Karpas-422 (cell line): Measurements from ENCODE around the gene SH3TC1. TPM values are rescaled to one million over a fixed set of nuclear protein-coding genes. Genes with fewer than 3 reads are reported as not detected.

Source experiments
- DNase-seq: peaks from one replicate; pipeline ENCODE4 v3.0.0-alpha.2; 2015
- H2AFZ ChIP-seq: fragments of 200-600 bp; sonication (generic); 2 replicates; pipeline ENCODE4 v1.6.1; 2014; ENCODE audit warnings: antibody characterized with exemption, low read length, mixed read lengths
- H3K27ac ChIP-seq: fragments of 200-600 bp; sonication (generic); 2 replicates; pipeline ENCODE4 v1.5.1; 2014; ENCODE audit warnings: mild to moderate bottlenecking, low read length, moderate library complexity
- H3K27me3 ChIP-seq: fragments of 200-600 bp; sonication (generic); 2 replicates; pipeline ENCODE4 v1.6.1; 2014; ENCODE audit warnings: low read length, mixed read lengths
- H3K36me3 ChIP-seq: fragments of 200-600 bp; sonication (generic); 2 replicates; pipeline ENCODE4 v1.6.1; 2014; ENCODE audit warnings: low read length, mixed read lengths; ENCODE audit not compliant: insufficient read depth
- H3K4me1 ChIP-seq: fragments of 200-600 bp; sonication (generic); 2 replicates; pipeline ENCODE4 v1.6.1; 2014; ENCODE audit warnings: mild to moderate bottlenecking, low read length, mixed read lengths
- H3K4me2 ChIP-seq: fragments of 200-600 bp; sonication (generic); 2 replicates; pipeline ENCODE4 v1.6.1; 2014; ENCODE audit warnings: low read length, low read depth, mild to moderate bottlenecking; ENCODE audit not compliant: poor library complexity, severe bottlenecking
- H3K4me3 ChIP-seq: fragments of 200-600 bp; sonication (generic); 2 replicates; pipeline ENCODE4 v1.5.1; 2014; ENCODE audit warnings: mild to moderate bottlenecking, antibody characterized with exemption, low read length, mixed read lengths
- H3K79me2 ChIP-seq: fragments of 200-600 bp; sonication (generic); 2 replicates; pipeline ENCODE4 v1.6.1; 2014; ENCODE audit warnings: mild to moderate bottlenecking, low read length, mixed read lengths
- H3K9ac ChIP-seq: fragments of 200-600 bp; sonication (generic); 2 replicates; pipeline ENCODE4 v1.6.0; 2014; ENCODE audit warnings: low read length
- H3K9me2 ChIP-seq: fragments of 200-600 bp; sonication (generic), shearing (Covaris generic); replicated peaks from 2 replicates; pipeline ENCODE4 v1.6.0; 2014; ENCODE audit warnings: mild to moderate bottlenecking, low read length, moderate library complexity; ENCODE audit not compliant: insufficient read depth
- H3K9me3 ChIP-seq: fragments of 300-700, 200-600 bp; sonication (generic); 2 replicates; pipeline ENCODE4 v1.6.1; 2014; ENCODE audit warnings: low read length, mixed read lengths
- H4K20me1 ChIP-seq: fragments of 200-600 bp; sonication (generic); 2 replicates; pipeline ENCODE4 v1.6.1; 2014; ENCODE audit warnings: mild to moderate bottlenecking, antibody characterized with exemption, low read length, low read depth; ENCODE audit not compliant: insufficient read depth
- total RNA-seq: library from RNA; depleted of rRNA; stranded (reverse); fragments of >200 nt; shearing (Covaris generic); gene quantifications from 2 replicates; pipeline ENCODE4 v1.2.3, GENCODE V29; 2014; ENCODE audit warnings: low replicate concordance

SH3TC1 gene
- total RNA-seq, 1 experiment from 2014 or later, result 6.9 TPM

DNA sequence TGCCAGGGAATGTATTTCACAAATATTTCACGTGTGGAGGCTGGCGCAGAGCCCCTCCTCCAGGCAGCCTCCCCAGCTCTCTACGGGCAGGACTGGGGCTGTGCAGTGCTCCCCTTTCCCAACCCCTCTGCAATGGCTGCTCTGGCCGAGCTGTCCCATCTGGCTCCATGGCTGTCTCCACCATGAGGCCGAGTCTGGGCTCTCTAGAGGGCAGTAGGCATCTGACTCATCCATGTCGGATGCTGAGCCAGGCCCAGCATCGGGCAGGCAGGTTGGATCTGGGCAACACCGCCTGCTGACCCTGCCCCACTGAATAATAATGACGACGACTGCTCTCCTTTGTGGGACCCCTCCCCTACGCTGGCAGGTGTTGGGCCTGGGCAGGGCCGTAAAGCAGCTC is 11.0 kb upstream of the SH3TC1 start:
- no peak overlapping the region for H2AFZ ChIP-seq
- H4K20me1 ChIP-seq, result no peaks in the 10 kb centered on the region
- no peak overlapping the region for H3K9ac ChIP-seq

GRCh38 chr4:8188743-8189550 is 10.1 kb upstream of the SH3TC1 start:
- DNase-seq, result no peak
- H2AFZ ChIP-seq, result no peak overlapping the region
- no peak overlapping the region for H3K4me3 ChIP-seq
- H3K9me3 ChIP-seq, result no peaks in the 10 kb centered on the region
- H3K27ac ChIP-seq, result no peak overlapping the region
- H3K4me1 ChIP-seq, result peaks cover 3% of the 10 kb centered on the region; the same call in 1 of the 2 replicates
- no peaks in the 10 kb centered on the region for H3K27me3 ChIP-seq
- no peaks in the 10 kb centered on the region for H3K36me3 ChIP-seq
- no peak overlapping the region for H3K9ac ChIP-seq
- no peaks in the 10 kb centered on the region for H3K9me2 ChIP-seq
- H3K79me2 ChIP-seq, result no peaks in the 10 kb centered on the region
- H3K4me2 ChIP-seq, result no peak overlapping the region
- no peaks in the 10 kb centered on the region for H4K20me1 ChIP-seq

More for the DNA sequence above, 11.0 kb upstream of the SH3TC1 start:
- H3K9me2 ChIP-seq, result no peaks in the 10 kb centered on the region
- no peaks in the 10 kb centered on the region for H3K36me3 ChIP-seq
- no peaks in the 10 kb centered on the region for H3K9me3 ChIP-seq
- no peaks in the 10 kb centered on the region for H3K27me3 ChIP-seq
- DNase-seq, result no peak
- H3K79me2 ChIP-seq, result no peaks in the 10 kb centered on the region
- H3K4me1 ChIP-seq, result peaks cover 3% of the 10 kb centered on the region; the same call in 1 of the 2 replicates
- H3K4me3 ChIP-seq, result no peak overlapping the region
- no peak overlapping the region for H3K4me2 ChIP-seq
- H3K27ac ChIP-seq, result no peak overlapping the region

DNA sequence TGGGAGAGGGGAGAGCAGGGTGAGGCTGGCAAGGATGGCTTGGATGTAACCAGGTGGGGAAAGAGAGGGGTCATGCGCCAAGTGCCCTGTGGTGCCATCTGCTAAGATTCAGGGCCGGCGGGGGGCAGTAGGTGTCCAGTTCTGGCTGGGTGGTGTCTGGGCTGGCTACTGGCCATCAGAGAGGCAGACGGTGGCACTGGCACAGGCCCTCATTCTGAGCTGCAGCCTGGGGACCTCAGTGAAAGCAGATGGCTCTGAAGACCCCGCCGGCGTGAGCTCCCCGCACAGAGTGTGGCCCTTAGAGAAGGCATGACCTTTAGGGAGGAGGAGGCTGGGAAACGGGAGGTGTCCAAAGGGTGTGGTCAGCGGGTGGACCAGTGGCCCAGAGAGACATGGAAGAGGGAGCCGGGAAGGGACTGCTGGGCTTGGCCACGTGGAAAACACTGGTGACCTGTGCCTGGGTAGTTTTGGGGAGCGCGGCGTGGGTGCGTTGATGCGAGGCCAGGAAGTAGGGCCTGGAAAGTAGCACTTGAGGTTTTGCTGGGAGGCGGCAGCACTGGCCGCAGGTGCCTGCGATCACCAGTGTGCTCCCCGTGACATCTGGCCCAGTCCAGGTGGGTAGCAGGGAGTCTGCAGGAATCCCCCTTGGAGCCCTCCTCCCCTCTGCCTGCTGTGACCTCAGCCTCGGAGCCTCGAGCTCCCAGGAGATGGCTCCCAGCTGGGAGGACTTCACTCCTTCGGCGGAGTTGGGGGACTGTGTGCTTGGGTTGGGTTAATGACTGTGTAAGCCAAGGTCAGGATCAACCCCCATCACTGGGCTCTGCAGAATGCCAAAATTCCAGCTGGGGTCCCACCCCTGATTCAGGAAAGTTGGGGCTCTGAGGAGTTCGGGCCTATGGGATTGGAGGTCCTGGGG is 9.3 kb upstream of the SH3TC1 start:
- no peaks in the 10 kb centered on the region for H3K9me3 ChIP-seq
- no peak for DNase-seq
- no peaks in the 10 kb centered on the region for H3K9me2 ChIP-seq
- H3K27ac ChIP-seq, result no peak overlapping the region
- H3K4me3 ChIP-seq, result no peak overlapping the region
- H4K20me1 ChIP-seq, result no peaks in the 10 kb centered on the region
- H3K27me3 ChIP-seq, result no peaks in the 10 kb centered on the region
- H3K9ac ChIP-seq, result no peak overlapping the region
- H2AFZ ChIP-seq, result no peak overlapping the region
- H3K79me2 ChIP-seq, result no peaks in the 10 kb centered on the region
- H3K4me1 ChIP-seq, result peaks cover 3% of the 10 kb centered on the region; the same call in 1 of the 2 replicates
- no peaks in the 10 kb centered on the region for H3K36me3 ChIP-seq
- H3K4me2 ChIP-seq, result no peak overlapping the region

- Histone ChIP-seq H3K9ac (no peak overlapping the region), H2AFZ (no peak overlapping the region)
Measured at GRCh38 chr4:8191136-8191747, 7.8 kb upstream of the SH3TC1 start.

DNA sequence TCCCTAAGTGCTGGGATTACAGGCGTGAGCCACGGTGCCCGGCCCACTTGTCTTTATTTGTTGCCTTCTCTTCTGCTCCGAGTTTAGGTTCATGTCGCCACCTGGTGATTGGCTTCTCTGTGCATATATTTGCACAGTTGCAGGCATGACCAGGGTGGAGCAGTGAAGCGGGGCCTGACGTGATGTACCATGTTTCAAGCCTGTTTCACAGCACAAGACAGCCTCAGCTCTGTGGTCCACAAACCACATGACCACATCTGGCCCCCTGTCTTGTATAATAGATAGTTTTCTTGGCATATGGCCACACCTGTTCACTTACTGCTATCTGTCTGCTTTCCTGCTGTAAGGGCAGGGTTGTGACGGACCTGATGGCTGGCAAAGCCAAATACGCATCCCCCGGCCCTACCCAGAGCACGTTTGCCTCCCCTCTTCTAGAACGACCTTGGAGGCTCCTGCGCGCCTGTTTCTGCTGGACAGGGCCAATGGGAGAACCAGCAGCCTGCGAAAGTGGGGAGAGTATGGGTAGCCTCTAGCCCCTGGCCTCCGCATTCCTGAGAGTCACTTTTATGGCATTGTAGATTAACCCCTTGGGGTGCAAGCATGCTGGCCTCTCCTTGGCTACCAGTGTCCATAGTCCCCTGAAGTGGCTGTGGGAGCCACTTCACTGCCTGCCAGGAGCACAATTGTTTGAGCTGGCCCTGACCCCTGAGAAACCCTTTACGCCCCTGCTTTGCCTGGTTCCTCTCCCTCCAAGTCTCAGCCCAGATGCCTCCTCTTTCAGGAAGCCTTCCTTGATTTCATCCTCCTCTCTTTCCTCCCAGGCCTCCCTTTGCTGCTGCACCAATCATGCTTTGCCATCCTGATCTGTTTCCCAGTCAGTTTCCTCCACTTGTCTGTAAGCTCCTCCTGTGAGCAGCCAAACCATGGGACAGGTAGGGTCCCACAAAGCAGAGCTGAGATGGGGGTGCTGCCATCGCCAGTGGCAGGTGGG is 6.0 kb upstream of the SH3TC1 start:
- H3K9ac ChIP-seq, result no peak overlapping the region
- no peaks in the 10 kb centered on the region for H3K79me2 ChIP-seq
- H3K36me3 ChIP-seq, result no peaks in the 10 kb centered on the region
- no peaks in the 10 kb centered on the region for H3K27me3 ChIP-seq
- no peak overlapping the region for H2AFZ ChIP-seq
- no peaks in the 10 kb centered on the region for H3K9me2 ChIP-seq
- peak; percentile 73 for DNase-seq
- H4K20me1 ChIP-seq, result no peaks in the 10 kb centered on the region
- peaks cover 3% of the 10 kb centered on the region; the same call in 1 of the 2 replicates for H3K4me1 ChIP-seq
- no peak overlapping the region for H3K4me2 ChIP-seq
- no peak overlapping the region for H3K27ac ChIP-seq
- no peaks in the 10 kb centered on the region for H3K9me3 ChIP-seq
- no peak overlapping the region for H3K4me3 ChIP-seq

More at GRCh38 chr4:8191136-8191747, 7.8 kb upstream of the SH3TC1 start:
- H3K9me2 ChIP-seq, result no peaks in the 10 kb centered on the region
- H3K27ac ChIP-seq, result no peak overlapping the region
- no peaks in the 10 kb centered on the region for H3K27me3 ChIP-seq
- H3K9me3 ChIP-seq, result no peaks in the 10 kb centered on the region
- DNase-seq, result no peak
- H4K20me1 ChIP-seq, result no peaks in the 10 kb centered on the region
- H3K79me2 ChIP-seq, result no peaks in the 10 kb centered on the region
- no peaks in the 10 kb centered on the region for H3K36me3 ChIP-seq
- no peak overlapping the region for H3K4me2 ChIP-seq
- H3K4me3 ChIP-seq, result no peak overlapping the region
- peaks cover 3% of the 10 kb centered on the region; the same call in 1 of the 2 replicates for H3K4me1 ChIP-seq

GRCh38 chr4:8194306-8195242 is 4.5 kb upstream of the SH3TC1 start:
- Histone ChIP-seq H3K9ac (no peak overlapping the region), H3K4me2 (no peak overlapping the region), H3K4me3 (no peak overlapping the region), H3K9me2 (no peaks in the 10 kb centered on the region), H3K79me2 (no peaks in the 10 kb centered on the region), H3K27me3 (no peaks in the 10 kb centered on the region), H3K4me1 (peaks cover 17% of the 10 kb centered on the region), H3K36me3 (no peaks in the 10 kb centered on the region), H3K27ac (no peak overlapping the region), H4K20me1 (no peaks in the 10 kb centered on the region), H3K9me3 (no peaks in the 10 kb centered on the region), H2AFZ (no peak overlapping the region)
- DNase-seq, result no peak

DNA sequence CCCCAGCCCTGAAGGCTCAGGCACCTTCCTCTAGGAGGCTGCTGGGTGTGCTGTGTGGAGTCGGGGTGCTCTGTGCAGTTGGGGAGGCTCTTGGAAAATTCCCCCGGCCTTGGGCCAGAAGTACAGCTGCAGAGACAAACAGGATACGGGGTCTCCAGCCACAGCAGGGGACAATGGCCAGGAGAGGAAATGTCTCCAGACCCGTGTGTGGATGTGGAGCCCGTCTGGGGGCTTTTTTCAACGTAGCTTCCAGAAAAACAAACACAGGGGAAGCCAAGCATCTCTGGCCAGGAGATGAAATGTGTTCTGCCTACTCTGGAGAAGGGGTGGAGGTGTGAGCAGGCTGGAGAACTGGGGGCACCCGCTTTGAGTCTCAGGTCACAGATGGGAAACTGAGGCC is 3.7 kb upstream of the SH3TC1 start:
- Histone ChIP-seq H3K27me3 (no peaks in the 10 kb centered on the region), H3K27ac (no peak overlapping the region), H3K4me1 (peaks cover 26% of the 10 kb centered on the region), H3K9me3 (no peaks in the 10 kb centered on the region), H3K79me2 (no peaks in the 10 kb centered on the region), H3K9me2 (no peaks in the 10 kb centered on the region), H3K9ac (no peak overlapping the region), H4K20me1 (no peaks in the 10 kb centered on the region), H3K36me3 (no peaks in the 10 kb centered on the region), H3K4me3 (no peak overlapping the region), H2AFZ (no peak overlapping the region), H3K4me2 (no peak overlapping the region)
- no peak for DNase-seq
